KMS-11 (cell line): Measurements from ENCODE around the gene ZNF681.

ENCODE experiments used
- H2AFZ ChIP-seq: fragments of 200-600 bp; sonication (generic); 2 replicates; pipeline ENCODE4 v1.6.1; 2016; ENCODE audit warnings: antibody characterized with exemption, mixed run types, low read depth
- H3K27ac ChIP-seq: fragments of 200-600 bp; sonication (generic); 2 replicates; pipeline ENCODE4 v1.6.1; 2016; ENCODE audit warnings: mild to moderate bottlenecking, mixed run types
- H3K27me3 ChIP-seq: fragments of 200-600 bp; sonication (generic); 2 replicates; pipeline ENCODE4 v1.6.1; 2017; ENCODE audit warnings: mild to moderate bottlenecking, low read depth, mixed run types, moderate library complexity; ENCODE audit not compliant: insufficient read depth
- H3K36me3 ChIP-seq: fragments of 200-600 bp; sonication (generic); 2 replicates; pipeline ENCODE4 v1.6.1; 2017; ENCODE audit warnings: mild to moderate bottlenecking, mixed run types; ENCODE audit not compliant: insufficient read depth
- H3K4me1 ChIP-seq: fragments of 200-600 bp; sonication (generic); 2 replicates; pipeline ENCODE4 v1.6.1; 2016; ENCODE audit warnings: mild to moderate bottlenecking, low read depth, mixed run types; ENCODE audit not compliant: poor library complexity, severe bottlenecking
- H3K4me2 ChIP-seq: fragments of 200-600 bp; sonication (generic); 2 replicates; pipeline ENCODE4 v1.7.0; 2016; ENCODE audit warnings: mild to moderate bottlenecking, mixed run types
- H3K4me3 ChIP-seq: fragments of 200-600 bp; sonication (generic); IDR thresholded peaks from 2 replicates; pipeline ENCODE4 v1.6.1; 2017; ENCODE audit warnings: low read depth, low read length, mixed read lengths; ENCODE audit not compliant: insufficient read depth
- H3K79me2 ChIP-seq: fragments of 200-600 bp; sonication (generic); 2 replicates; pipeline ENCODE4 v1.6.1; 2016; ENCODE audit warnings: low read depth, mixed run types; ENCODE audit not compliant: insufficient read depth
- H3K9ac ChIP-seq: fragments of 200-600 bp; sonication (generic); 2 replicates; pipeline ENCODE4 v1.6.1; 2016; ENCODE audit warnings: mild to moderate bottlenecking, mixed run types
- H4K20me1 ChIP-seq: fragments of 200-600 bp; sonication (generic); 2 replicates; pipeline ENCODE4 v1.6.1; 2016; ENCODE audit warnings: mild to moderate bottlenecking, mixed run types; ENCODE audit not compliant: insufficient read depth
- CTCF ChIP-seq: fragments of 200-600 bp; sonication (generic); conservative IDR thresholded peaks from 2 replicates; pipeline ENCODE4 v1.6.1; 2017; ENCODE audit warnings: low read depth, mild to moderate bottlenecking, antibody characterized with exemption, low read length, moderate library complexity, mixed read lengths

Gene ZNF681

GRCh38 chr19:23770672-23771250, 12.1 kb upstream of the ZNF681 start:
- Histone ChIP-seq H3K27me3 (no peaks in the 10 kb centered on the region), H2AFZ (no peak overlapping the region), H3K4me1 (no peaks in the 10 kb centered on the region), H3K79me2 (no peaks in the 10 kb centered on the region), H3K36me3 (no peaks in the 10 kb centered on the region), H3K27ac (no peak overlapping the region), H3K4me2 (no peak overlapping the region), H3K9ac (no peak overlapping the region), H4K20me1 (no peaks in the 10 kb centered on the region), H3K4me3 (no peak overlapping the region)
- no peak for TF ChIP-seq CTCF

- Histone ChIP-seq H3K4me2 (no peak overlapping the region), H3K27ac (no peak overlapping the region), H3K79me2 (no peaks in the 10 kb centered on the region), H3K27me3 (no peaks in the 10 kb centered on the region), H2AFZ (no peak overlapping the region), H3K9ac (no peak overlapping the region), H3K4me1 (no peaks in the 10 kb centered on the region), H3K36me3 (no peaks in the 10 kb centered on the region), H4K20me1 (no peaks in the 10 kb centered on the region), H3K4me3 (no peak overlapping the region)
- no peak for TF ChIP-seq CTCF
These were observed 11.2 kb upstream of the ZNF681 start for GRCh38 chr19:23769691-23770468.

GRCh38 chr19:23766951-23767350, 8.3 kb upstream of the ZNF681 start:
- no peak overlapping the region for H3K4me3 ChIP-seq
- no peak overlapping the region for H3K27ac ChIP-seq
- no peak overlapping the region for H3K9ac ChIP-seq
- no peak overlapping the region for H2AFZ ChIP-seq
- H3K36me3 ChIP-seq: no peaks in the 10 kb centered on the region
- H4K20me1 ChIP-seq: no peaks in the 10 kb centered on the region
- no peak for TF ChIP-seq CTCF
- H3K79me2 ChIP-seq: no peaks in the 10 kb centered on the region
- no peak overlapping the region for H3K4me2 ChIP-seq
- no peaks in the 10 kb centered on the region for H3K27me3 ChIP-seq
- no peaks in the 10 kb centered on the region for H3K4me1 ChIP-seq

- H3K27me3 ChIP-seq: no peaks in the 10 kb centered on the region
- no peaks in the 10 kb centered on the region for H3K79me2 ChIP-seq
- H3K36me3 ChIP-seq: no peaks in the 10 kb centered on the region
- H3K4me3 ChIP-seq: no peak overlapping the region
- no peak overlapping the region for H3K4me2 ChIP-seq
- H2AFZ ChIP-seq: no peak overlapping the region
- H3K27ac ChIP-seq: no peak overlapping the region
- H3K9ac ChIP-seq: no peak overlapping the region
- TF ChIP-seq CTCF: no peak
- H3K4me1 ChIP-seq: peaks cover 4% of the 10 kb centered on the region
- H4K20me1 ChIP-seq: no peaks in the 10 kb centered on the region
These were observed 6.1 kb upstream of the ZNF681 start for GRCh38 chr19:23764781-23765180.
